HTERT RPE-1 (cell line): ENCODE measurements around the gene RPL31.
"Not testable (repeated sequence)": the region's sequence is repeated elsewhere in the genome, so short reads cannot be mapped to it uniquely, and the experiment has no call there.

Source experiments
- in situ Hi-C: fragments of 300-500 bp; cut with MboI; formaldehyde crosslinking; loops from 4 replicates; pipeline ENCODE4 v1.14.3; 2020; ENCODE audit warnings: low sequenced_read_pairs

Gene RPL31

GRCh38 chr2:101023327-101024107 is 21.4 kb downstream of the RPL31 start:
- in situ Hi-C loops: no loop called here

- in situ Hi-C loops: loop anchor here (25.0 kb wide), 1 partner anchor 187 kb away; no protein-coding TSS in a partner anchor
Observed at GRCh38 chr2:101025561-101025960, 23.5 kb downstream of the RPL31 start.

- in situ Hi-C loops: loop anchor here (25.0 kb wide), 1 partner anchor 186 kb away; no protein-coding TSS in a partner anchor
Observed at GRCh38 chr2:101026253-101026701, 24.2 kb downstream of the RPL31 start.

GRCh38 chr2:101026923-101027469 is 24.9 kb downstream of the RPL31 start:
- in situ Hi-C loops: loop anchor here (25.0 kb wide), 1 partner anchor 185 kb away; no protein-coding TSS in a partner anchor

- in situ Hi-C loops: loop anchor here (25.0 kb wide), 1 partner anchor 184 kb away; no protein-coding TSS in a partner anchor
Observed at GRCh38 chr2:101027852-101028251, 25.8 kb downstream of the RPL31 start.

- in situ Hi-C loops: loop anchor here (25.0 kb wide), 1 partner anchor 181 kb away; no protein-coding TSS in a partner anchor
Observed at GRCh38 chr2:101030866-101031554, 28.9 kb downstream of the RPL31 start.

- in situ Hi-C loops: loop anchor here (25.0 kb wide), 1 partner anchor 180 kb away; no protein-coding TSS in a partner anchor
Observed at GRCh38 chr2:101032084-101032776, 30.1 kb downstream of the RPL31 start.

- in situ Hi-C loops: loop anchor here (25.0 kb wide), 1 partner anchor 176 kb away; no protein-coding TSS in a partner anchor
Observed at GRCh38 chr2:101036562-101036961, 34.5 kb downstream of the RPL31 start.

- in situ Hi-C loops: loop anchor here (25.0 kb wide), 1 partner anchor 175 kb away; no protein-coding TSS in a partner anchor
Observed at GRCh38 chr2:101037161-101037755, 35.2 kb downstream of the RPL31 start.

GRCh38 chr2:101038455-101039255 is 36.6 kb downstream of the RPL31 start:
- in situ Hi-C loops: loop anchor here (25.0 kb wide), 1 partner anchor 174 kb away; no protein-coding TSS in a partner anchor

- in situ Hi-C loops: loop anchor here (25.0 kb wide), 1 partner anchor 172 kb away; no protein-coding TSS in a partner anchor
Observed at GRCh38 chr2:101040072-101040471, 38.0 kb downstream of the RPL31 start.

GRCh38 chr2:101040761-101041160 is 38.7 kb downstream of the RPL31 start:
- in situ Hi-C loops: loop anchor here (25.0 kb wide), 1 partner anchor 172 kb away; no protein-coding TSS in a partner anchor

- in situ Hi-C loops: loop anchor here (25.0 kb wide), 1 partner anchor 171 kb away; no protein-coding TSS in a partner anchor
Observed at GRCh38 chr2:101041413-101041812, 39.3 kb downstream of the RPL31 start.

GRCh38 chr2:101045330-101045729 is 43.2 kb downstream of the RPL31 start:
- in situ Hi-C loops: loop anchor here (25.0 kb wide), 1 partner anchor 167 kb away; no protein-coding TSS in a partner anchor

GRCh38 chr2:101047075-101047766 is 45.1 kb downstream of the RPL31 start:
- in situ Hi-C loops: loop anchor here (25.0 kb wide), 1 partner anchor 165 kb away; no protein-coding TSS in a partner anchor

GRCh38 chr2:101047774-101048173 is 45.7 kb downstream of the RPL31 start:
- in situ Hi-C loops: loop anchor here (25.0 kb wide), 1 partner anchor 165 kb away; no protein-coding TSS in a partner anchor

- in situ Hi-C loops: loop anchor here (25.0 kb wide), 1 partner anchor 164 kb away; no protein-coding TSS in a partner anchor
Observed at GRCh38 chr2:101048756-101049155, 46.7 kb downstream of the RPL31 start.

GRCh38 chr2:101050886-101051285 is 48.8 kb downstream of the RPL31 start:
- in situ Hi-C loops: not testable (repeated sequence)
